NB4 (cell line): ENCODE measurements around the gene ATP5PD.

Experiments used
- CTCF ChIP-seq: IDR thresholded peaks from one replicate; pipeline ENCODE4 v1.5.1; 2012; ENCODE audit warnings: low read depth, low read length
- MAX ChIP-seq: IDR thresholded peaks from 2 replicates; pipeline ENCODE4 v1.6.1; 2011; ENCODE audit warnings: low read depth, low read length
- MYC ChIP-seq: IDR thresholded peaks from 2 replicates; pipeline ENCODE4 v1.6.1; 2011; ENCODE audit warnings: low read depth, low read length
- POLR2A ChIP-seq: IDR thresholded peaks from 2 replicates; pipeline ENCODE4 v1.6.1; 2011; ENCODE audit warnings: mild to moderate bottlenecking; ENCODE audit not compliant: insufficient read length; ENCODE audit errors: extremely low read depth

- TF ChIP-seq CTCF (no peak), POLR2A (no peak), MYC (no peak), MAX (no peak)
These were observed 2.3 kb upstream of the ATP5PD start for GRCh38 chr17:75049057-75049456.
